Cerebellar nuclear complex (tissue), 1 donor: ENCODE measurements around the gene PRR7.

Experiments
- DNase-seq, 2 experiments: peaks; one replicate each; lab custom pipeline; 2025; lab: John Stamatoyannopoulos, UW

The PRR7 gene

DNA sequence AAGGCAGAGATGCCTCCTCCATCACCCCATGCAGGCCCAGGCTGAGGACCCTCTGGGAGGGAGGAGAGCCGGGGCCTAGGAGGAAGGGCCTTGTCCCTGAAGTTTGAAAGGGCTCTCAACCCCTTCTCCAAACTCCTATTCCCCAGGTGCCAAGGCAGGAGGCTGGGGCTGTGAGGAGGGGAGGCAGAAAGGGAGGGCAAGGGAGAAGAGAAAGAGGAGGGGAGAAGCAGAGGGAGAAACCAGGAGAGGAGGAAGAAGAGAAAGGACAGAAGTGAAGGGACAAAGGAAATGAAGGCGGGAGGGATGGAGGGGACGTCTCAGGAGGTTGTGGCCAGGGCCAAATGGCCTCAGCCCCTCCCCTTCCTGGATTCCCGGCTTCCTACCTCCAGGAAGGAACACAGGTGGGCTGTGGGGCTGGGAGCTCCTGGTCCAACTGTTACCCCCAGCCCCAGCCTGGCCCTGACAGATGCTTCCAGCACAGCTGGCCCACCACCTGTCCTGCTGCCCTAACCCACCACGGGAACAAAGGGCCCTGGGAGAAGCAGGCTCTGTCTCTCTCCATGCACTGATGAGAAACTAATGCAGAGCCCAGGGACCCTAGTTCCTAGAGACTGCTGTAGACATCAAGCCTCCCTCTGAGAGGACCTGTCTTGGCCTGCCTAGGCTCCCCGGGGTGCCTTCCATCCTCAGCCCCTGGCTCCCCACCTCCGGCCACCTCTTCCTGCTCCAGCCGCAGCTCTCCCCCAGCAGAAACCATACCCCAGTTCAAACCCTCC, 23.3 kb downstream of the PRR7 start:
- DNase-seq, result no peak

DNA sequence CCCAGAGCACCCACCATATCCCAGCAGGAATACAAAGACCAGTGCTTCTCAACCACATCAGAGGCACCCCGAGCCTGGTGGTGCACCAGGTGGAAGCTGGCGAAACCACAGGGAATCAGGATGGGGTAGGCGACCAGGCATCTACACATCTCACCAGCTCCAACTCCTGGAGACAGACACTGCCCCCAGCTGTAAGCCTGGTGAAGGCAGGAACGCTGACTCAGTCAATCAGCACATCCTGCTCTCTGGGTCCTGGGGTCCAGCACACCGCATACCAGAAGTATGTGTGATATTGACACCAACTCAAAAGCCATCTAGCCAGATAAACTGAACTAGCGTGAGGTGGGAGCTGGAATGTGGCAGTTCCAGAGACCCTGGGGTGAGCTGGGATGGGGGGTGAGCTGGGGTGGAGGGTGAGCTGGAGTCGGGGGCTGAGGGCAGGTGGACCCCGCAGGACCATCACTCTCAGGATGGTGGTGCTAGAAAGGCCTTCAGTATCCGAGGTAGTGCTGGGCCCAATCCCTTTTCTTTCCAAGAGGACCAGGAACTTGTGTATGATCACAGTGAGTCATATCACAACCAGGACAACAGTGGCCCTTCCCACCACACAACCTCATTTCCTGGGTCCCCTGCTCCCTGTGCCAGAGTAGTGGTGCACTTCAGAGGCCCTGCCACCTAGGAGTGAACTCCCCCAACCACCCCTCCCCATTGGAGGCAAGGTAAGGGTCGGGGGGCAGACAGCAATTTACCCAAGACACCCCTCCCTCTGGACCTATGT, 24.3 kb downstream of the PRR7 start:
- DNase-seq, result no peak

DNA sequence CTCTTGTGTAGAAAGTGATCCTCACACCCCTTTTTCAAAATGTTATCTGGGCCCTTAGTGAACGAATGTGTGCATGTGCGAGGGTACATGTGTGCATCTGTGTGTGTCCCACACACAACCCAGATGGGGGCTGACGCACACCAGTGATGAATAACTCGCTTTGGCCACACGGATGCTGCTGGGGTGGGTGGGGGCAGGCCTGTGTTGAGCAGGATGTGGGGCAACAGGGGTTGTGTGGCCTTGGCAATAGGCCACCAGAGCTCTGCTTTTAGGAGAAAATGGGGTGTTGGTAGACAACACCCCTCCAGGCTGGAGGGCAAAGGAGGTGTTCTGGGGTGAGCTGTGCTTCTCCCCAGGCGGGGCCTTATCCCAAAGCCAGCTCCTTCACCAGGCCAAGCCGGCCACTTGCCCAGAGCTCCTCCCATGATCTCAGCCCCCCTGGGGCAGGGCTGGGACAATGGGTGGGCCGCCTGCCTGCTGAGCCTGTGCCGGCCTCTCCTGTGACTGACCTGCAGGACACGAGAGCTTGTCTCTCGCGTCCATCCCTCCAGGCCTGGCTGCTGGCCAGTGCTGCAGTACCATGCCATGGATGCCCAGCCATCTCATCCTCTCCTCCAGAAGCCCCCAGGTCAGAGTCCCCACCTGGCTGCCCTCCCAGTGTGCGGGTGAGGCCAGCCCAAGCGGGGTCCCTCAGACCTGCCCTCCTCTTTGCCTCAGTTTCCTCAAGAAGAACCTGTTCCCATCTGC, 25.2 kb downstream of the PRR7 start:
- DNase-seq, result no peak

DNA sequence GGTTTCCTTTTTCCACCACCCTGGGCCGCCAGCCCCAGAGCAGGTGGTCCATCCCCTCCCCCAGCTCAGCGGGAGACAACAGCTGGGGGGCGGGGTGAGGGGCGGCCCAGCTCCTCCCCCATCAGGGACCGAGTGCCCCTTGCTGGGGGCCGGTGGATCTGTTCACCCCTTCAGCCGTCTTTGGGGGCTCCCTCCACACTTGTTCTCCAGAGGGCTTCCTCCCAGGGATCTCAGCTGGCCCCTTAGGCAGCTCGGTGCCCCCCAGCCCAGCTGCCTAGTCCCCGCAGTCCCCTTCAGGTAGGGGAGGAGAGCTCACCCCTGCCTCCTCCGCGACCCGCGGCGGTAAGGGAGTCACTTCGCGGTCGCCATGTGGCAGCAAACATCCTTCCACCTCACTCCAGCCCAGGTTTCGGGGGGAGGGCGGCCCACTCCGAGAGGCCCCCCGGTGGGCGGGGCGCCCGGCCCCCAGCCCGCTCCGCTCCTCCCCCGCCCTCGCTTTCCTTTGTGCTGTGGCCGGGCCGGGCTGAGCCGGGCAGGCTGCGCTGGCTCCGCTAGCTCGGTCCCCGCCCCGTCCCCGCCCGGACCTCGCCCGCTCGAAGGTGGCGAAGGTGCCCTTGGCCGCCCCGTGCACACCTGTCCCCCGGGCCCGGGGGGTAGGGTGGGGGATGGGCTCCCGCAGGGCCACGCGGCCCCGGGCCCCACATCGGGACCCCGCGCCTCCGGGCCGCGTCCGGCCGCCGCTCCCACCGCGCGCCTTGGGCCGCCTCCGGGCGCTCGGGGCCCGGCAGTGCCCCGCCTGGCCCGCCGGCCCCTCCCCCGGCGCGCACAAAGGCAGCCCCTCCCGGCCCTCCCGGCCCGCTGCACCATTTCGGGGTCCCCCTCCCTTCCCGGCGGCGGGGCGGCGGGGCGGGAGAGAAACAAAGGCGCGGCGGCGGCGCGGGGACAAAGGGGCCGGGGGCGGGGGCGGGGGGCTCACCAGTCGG, 26.1 kb downstream of the PRR7 start:
- DNase-seq, result no peak

DNA sequence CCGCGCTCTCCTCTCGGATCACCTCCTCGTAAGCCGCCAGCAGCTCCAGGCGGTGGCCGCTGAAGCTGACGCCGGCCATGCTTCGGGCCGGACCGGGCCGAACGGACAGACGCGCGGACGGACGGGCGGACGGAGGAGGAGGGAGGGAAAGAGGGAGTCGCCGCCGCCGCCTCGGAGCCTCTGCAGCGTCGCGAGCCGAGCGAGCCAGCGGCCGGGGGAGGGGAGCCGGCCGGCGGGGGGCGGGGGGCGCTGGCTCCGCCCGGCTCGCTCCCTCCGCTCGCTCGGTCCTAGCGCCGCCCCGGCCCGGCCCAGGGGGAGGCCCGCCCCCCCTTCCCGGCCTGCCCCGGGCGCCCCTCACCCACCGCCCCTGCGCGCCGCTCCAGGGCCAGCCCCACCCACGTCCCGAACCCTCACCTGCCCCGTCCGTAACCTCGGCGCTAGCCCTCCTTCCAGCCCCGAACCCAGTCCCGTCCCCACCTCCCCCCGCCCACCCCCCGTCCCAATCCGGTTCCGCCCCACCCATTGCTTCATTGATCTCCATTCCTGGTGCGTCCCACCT, 26.9 kb downstream of the PRR7 start, which contains the start of gene DBN1:
TSS of gene DBN1 (minus strand) at position 192 of the 559 bp plus-strand sequence. CDS start at position 79, 113 bp downstream.
- no peak for DNase-seq

DNA sequence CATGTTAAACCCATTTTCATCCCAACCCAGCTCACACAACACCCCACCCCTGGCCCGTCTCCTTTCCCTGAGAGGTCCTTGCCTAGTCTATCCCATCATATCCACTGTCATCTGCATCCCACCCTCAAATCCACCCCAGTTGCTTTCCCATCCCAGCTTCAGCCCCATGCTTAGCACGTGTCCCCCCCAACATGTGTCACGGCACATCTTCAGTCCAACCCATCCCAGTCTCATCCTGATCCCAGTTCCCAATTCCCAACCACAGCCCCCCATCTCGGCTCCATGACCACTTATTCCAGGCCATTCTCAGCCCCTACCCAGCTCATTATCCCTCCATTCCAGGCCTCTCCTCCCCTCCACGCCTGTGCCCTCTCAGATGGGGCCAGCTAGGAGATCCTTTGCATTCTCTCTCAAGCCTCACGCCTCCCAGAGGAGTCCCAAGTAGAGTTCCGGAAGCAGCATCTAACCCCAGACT, 27.4 kb downstream of the PRR7 start:
- DNase-seq, result no peak

DNA sequence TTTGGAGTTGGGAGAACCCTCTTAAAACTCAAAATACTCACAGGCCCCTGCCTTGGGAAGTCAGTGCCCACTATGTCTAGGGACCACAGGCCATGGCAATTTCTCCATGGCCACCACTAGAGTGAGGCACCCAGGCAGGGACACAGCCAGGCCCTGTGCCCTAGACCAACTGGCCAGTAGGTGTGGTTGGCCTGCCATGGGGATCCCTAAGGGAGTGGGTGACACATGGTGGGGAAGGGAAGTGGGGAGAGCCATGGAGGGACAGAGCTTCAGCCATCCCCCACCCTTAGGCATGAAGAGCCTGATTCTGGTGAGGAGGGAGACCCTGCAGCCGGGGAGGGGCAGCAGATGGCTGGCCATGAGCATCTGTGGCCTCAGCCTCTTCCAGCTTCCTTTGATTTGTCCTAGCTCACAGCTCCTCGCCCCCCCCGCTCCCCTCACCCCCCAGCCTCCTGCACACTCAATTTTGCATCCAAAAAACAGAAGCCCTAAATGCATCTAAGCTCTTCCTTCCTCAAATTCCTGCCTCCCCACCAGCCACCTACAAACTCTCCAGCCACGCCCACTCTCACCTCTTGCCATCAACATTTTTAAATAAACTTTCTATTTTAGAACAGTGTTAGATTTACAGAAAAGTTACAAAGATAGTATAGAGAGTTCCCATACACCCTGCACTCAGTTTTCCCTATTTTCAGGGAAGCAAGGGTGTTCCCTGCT, 28.4 kb downstream of the PRR7 start:
- no peak for DNase-seq

DNA sequence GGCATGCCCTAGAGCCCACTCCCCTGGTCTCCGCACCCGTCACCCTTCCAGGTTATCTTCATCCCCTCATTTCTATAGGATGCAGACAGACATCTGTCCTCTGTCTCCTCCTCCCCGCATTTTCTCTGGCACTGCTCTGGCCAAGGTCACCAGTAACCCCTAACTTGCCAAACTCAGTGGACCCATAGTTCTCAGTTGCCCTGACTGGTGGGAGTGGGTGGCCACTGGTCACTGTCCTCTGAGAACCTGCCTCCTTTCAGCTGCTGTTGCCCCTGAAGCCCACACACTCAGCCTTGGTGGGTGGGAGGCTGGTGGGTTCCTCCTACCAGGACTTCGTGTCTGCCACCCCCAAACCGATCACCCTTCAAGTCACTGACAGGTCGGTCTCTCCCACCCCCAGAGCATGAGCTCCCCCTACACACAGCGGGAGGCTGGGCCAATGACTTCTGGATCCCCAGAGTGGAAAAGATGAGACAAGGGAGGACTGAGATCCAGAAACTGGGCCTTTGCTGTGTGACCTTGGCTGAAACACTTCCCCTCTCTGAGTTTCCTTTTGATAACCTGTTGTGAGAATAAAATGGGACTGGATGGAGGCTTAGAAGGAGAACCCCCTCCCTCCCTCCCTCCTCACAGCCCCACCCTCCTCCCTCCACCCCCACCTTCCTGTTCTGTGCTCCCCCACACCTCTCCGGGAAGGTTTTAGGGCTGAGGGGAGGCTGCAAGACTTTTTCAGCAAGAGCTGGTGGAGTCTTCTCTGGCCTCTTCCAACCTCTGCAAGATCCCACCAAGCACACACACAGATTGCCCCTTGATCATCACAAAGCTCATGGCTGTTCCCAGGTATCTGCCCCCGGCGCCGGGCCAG, 29.2 kb downstream of the PRR7 start:
- DNase-seq, result no peak

DNA sequence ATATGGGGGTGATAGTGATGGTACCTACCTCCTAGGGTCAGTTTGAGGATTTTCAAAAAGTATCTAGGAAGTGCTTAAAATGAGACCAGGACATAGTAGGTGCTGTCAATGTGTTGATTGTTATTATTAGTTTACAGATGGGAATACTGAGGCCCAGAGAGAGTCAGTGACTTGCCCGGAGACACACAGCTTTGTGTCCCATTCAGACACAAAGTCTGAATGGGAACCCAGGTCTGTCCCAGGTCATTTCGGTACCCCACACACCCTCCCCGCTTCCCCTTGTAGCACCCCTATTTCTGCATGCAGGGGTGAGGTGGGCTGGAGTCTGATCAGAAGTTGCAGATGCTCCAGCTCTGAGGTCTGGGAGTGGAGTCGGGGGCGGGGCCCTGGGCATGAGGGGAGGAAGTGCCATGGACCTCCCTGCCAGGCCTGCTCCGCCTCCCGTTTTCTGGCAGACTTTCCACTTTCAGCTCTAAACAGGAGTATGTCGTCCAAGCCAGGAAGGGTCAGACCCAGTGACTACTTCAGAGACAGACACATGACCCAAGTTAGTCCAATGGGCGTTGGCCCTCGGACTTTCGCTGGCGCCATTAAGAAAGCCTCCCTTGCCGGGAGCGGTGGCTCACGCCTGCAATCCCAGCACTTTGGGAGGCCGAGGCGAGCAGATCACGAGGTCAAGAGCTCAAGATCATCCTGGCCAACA, 30.1 kb downstream of the PRR7 start:
- no peak for DNase-seq

DNA sequence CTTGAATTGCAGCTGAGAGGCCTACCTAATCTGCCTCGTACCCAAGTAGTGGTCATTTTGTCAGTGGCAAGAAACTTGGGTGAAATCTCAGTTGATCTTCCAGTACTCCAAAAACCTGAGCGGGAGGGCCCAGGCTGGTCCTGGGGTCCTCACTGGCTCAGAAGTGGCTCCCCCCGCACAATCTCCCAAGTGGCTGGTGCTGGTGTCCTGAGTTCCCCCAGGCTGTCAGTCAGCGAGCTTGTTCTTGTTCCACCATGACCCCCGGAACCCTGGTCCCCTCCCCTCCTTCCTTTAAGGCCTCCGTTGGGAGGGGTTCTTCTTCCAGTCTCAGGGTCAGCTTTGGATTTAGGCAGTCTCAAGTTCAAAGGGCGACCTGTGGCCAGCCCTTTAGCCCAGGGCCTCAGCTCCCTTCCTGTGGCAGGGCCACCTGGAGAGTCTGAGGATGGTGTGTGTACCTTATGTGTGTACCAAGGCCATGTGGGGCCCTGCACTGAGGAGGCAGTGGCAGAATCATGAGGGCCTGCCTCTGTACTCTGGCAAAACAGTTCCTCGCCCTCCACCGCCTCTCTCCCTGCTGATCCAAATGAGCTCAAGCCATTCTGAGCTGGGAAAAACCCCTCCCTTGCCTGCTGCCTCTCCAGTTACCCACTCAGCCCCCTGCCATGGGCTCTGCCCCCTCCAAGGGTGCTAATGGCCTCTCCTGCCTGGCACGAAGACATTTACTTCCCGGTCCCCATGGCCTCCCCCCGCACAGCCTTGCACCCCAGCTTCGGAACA, 31.3 kb downstream of the PRR7 start:
- DNase-seq, result no peak

DNA sequence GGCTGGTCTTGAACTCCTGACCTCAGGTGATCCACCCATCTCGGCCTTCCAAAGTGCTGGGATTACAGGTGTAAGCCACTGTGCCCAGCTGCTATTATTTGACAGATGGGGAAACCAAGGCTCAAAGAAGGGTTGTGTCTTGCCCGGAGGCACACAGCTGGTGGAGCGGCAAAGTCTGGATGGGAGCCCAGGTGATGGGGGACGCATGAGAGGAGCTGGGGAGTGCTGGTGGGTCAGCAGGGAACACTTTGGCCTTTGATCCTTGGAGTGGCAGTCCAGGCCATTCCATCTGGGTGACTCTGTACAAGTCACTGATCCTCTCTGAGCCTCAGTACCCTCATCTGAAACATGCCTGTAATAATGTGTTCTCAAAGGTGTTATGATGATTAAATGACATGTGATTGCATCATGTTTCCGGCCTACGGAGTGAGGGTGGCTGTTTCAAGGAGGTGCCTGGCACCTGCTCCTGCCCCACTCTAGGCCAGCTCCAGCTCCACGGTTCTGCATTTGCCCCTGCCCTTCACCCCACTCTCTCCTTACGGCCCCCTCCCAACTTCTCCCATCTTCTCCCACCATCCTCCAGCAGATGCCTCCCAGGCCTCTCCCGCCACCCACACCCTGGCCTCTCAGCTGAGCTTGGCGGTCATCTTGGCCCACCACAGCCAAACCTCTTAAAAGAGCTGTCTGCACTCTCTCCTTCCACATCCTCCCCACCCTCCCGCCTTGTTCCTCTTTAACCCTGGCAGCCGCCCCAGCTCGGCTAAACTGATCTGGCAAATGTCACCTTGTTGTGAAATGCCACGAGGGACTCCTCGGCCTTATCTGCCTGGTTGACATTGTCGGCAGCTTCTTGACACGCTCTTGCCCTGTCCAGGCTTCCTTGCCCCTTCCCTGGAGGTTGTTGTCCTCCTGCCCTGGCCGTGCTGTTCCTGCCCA, 32.4 kb downstream of the PRR7 start:
- DNase-seq, result no peak

DNA sequence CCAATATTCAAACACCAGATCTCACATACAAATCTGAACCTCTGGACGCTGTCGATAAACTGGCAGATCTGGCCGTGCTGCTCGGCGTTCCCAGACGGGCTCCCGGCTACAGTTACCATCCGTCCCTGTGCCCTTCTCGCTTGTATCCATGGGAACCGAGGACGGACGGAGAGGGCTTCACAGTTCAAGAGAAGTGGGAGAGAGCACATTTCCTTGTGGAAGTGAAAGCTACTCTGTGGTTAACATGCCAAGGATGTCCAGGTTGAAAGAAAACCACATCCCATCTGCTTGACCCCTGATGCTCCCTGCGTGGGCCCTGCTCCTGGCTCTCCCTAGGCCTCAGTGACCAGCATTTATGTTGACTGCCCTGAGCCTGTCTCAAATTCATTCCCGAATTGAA, 33.2 kb downstream of the PRR7 start:
- DNase-seq, result no peak

DNA sequence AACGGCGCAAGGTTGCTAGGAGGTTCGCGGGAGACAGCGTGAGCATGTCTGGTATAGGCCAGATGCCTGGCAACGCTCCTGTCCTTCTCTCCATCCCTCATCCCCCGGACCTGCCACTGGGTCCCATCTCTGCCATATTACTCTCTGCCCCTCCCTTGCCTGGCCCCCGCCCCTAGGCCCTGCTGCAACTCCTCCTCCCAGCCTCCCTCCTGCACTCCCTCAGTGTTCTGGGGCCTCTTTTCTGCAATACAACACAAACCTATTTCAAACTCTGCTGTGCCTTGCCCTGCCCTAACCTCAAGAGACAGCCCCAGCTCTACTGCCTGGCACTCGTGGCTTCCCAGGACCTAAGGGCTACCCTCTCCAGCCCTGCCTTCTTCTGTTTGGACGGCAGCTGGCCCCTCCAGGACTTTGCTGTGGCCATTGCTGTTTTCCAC, 35.8 kb downstream of the PRR7 start:
- no peak for DNase-seq

DNA sequence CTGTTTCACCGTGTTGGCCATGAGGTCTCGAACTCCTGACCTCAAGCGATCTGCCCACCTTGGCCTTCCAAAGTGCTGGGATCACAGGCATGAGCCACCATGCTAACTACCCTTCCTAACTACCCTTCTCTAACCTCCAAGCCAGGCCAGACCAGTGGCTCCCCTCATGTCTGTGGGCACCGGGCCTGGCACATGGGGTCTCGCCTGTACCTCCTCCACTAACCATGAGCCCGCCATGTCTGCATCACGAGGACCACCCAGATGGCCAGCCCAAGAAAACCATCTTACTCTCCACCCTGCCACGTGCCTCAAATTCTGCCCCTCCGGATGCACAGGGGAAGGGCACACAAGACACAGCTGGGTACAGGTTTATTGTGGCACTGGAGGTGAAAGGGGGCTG, 36.4 kb downstream of the PRR7 start:
- DNase-seq, result no peak

DNA sequence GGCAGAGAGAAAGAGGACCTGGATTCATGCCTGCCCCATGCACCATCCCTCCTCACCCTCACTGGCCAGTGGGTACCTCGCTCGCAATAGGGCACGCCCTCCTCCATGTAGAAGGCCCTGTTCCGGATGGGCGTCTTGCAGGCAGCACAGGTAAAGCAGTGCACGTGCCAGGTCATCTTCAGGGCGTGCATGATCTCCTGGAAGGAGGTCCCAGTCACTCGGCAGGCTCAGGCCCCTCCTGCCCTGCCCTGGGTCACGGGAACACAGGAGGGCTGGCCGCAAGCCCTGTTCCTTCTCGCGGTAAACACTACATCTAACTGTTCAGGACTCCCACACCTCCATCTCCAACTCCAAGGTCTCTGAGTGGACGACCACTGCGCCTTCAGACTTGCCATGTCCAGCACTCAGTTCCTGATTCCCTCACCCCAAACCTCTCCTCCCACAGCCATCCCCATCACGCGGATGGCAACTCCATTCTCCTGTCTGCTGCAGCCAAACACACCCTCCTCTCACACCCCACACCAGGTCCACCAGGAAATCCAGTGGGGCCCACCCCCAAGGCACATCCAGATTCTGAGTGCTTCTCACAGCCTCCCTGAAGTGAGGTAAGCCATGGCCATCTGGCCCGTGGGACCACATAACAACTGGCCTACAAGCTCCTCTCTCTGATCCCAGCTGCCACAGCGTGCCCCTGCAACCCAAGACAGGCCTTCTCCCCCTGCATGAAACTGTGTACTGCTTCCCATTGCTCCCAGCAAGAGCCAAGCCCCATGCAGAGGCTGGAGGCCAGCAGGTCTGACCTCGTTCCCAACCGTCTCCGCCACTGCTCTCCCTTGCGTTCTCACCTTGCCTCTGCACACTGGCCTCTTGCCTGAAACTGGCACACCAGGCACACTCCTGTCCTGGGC, 37.6 kb downstream of the PRR7 start:
- DNase-seq, result no peak
